Parathyroid adenoma (tissue), 2 donors: ENCODE measurements around the gene ZC2HC1C.

ENCODE experiments used
- H2AFZ ChIP-seq: fragments of 300-600 bp; sonication (generic); one replicate; pipeline ENCODE4 v1.7.0; 2017; ENCODE audit warnings: antibody characterized with exemption, mild to moderate bottlenecking
- H3K27ac ChIP-seq: fragments of 300-600 bp; sonication (generic); one replicate; pipeline ENCODE4 v1.7.0; 2017
- H3K27me3 ChIP-seq: fragments of 300-600 bp; sonication (generic); one replicate; pipeline ENCODE4 v1.7.0; 2017; ENCODE audit warnings: low read length; ENCODE audit not compliant: control insufficient read depth, insufficient read depth
- H3K36me3 ChIP-seq: fragments of 300-600 bp; sonication (generic); one replicate; pipeline ENCODE4 v1.7.0; 2017; ENCODE audit warnings: low read length; ENCODE audit not compliant: control insufficient read depth, insufficient read depth
- H3K4me1 ChIP-seq: fragments of 300-600 bp; sonication (generic); one replicate; pipeline ENCODE4 v1.7.0; 2017; ENCODE audit warnings: control low read depth
- H3K4me2 ChIP-seq: fragments of 300-600 bp; sonication (generic); one replicate; pipeline ENCODE4 v1.7.0; 2017; ENCODE audit warnings: low read length
- H3K4me3 ChIP-seq: fragments of 300-600 bp; sonication (generic); one replicate; pipeline ENCODE4 v1.7.0; 2017; ENCODE audit warnings: low read depth, low read length
- H3K79me2 ChIP-seq: fragments of 300-600 bp; sonication (generic); one replicate; pipeline ENCODE4 v1.7.0; 2017; ENCODE audit warnings: control low read depth
- H3K9ac ChIP-seq: fragments of 300-600 bp; sonication (generic); one replicate; pipeline ENCODE4 v1.7.0; 2017; ENCODE audit warnings: mild to moderate bottlenecking
- H3K9me3 ChIP-seq: fragments of 300-600 bp; sonication (generic); one replicate; pipeline ENCODE4 v1.7.0; 2017; ENCODE audit warnings: low read length; ENCODE audit not compliant: control insufficient read depth
- CTCF ChIP-seq: fragments of 300-600 bp; sonication (generic); IDR thresholded peaks from one replicate; pipeline ENCODE4 v1.7.0; 2017; ENCODE audit warnings: antibody characterized with exemption, mild to moderate bottlenecking
- donor health status: primary hyperparathyroidism.

Gene ZC2HC1C

GRCh38 chr14:75030147-75030546, 39.3 kb upstream of the ZC2HC1C start:
- no peaks in the 10 kb centered on the region for H3K27me3 ChIP-seq
- H3K9me3 ChIP-seq, result no peaks in the 10 kb centered on the region
- no peaks in the 10 kb centered on the region for H3K36me3 ChIP-seq
- TF ChIP-seq CTCF, result no peak
- H3K4me1 ChIP-seq, result peaks cover 3% of the 10 kb centered on the region
- H3K9ac ChIP-seq, result no peak overlapping the region
- H3K79me2 ChIP-seq, result peaks cover 2% of the 10 kb centered on the region
- H2AFZ ChIP-seq, result no peak overlapping the region
- no peak overlapping the region for H3K27ac ChIP-seq
- no peak overlapping the region for H3K4me3 ChIP-seq
- H3K4me2 ChIP-seq, result no peak overlapping the region

GRCh38 chr14:75032939-75033338, 36.5 kb upstream of the ZC2HC1C start:
- no peak overlapping the region for H2AFZ ChIP-seq
- no peaks in the 10 kb centered on the region for H3K27me3 ChIP-seq
- no peak overlapping the region for H3K4me2 ChIP-seq
- H3K36me3 ChIP-seq, result no peaks in the 10 kb centered on the region
- H3K27ac ChIP-seq, result no peak overlapping the region
- H3K4me3 ChIP-seq, result no peak overlapping the region
- TF ChIP-seq CTCF, result no peak
- H3K9me3 ChIP-seq, result no peaks in the 10 kb centered on the region
- peaks cover 3% of the 10 kb centered on the region for H3K4me1 ChIP-seq
- no peaks in the 10 kb centered on the region for H3K79me2 ChIP-seq
- no peak overlapping the region for H3K9ac ChIP-seq

GRCh38 chr14:75040507-75040906, 28.9 kb upstream of the ZC2HC1C start:
- no peak for TF ChIP-seq CTCF
- no peak overlapping the region for H3K4me2 ChIP-seq
- no peaks in the 10 kb centered on the region for H3K9me3 ChIP-seq
- no peaks in the 10 kb centered on the region for H3K79me2 ChIP-seq
- no peak overlapping the region for H3K27ac ChIP-seq
- H2AFZ ChIP-seq, result no peak overlapping the region
- H3K4me1 ChIP-seq, result no peaks in the 10 kb centered on the region
- H3K27me3 ChIP-seq, result no peaks in the 10 kb centered on the region
- H3K9ac ChIP-seq, result no peak overlapping the region
- no peak overlapping the region for H3K4me3 ChIP-seq
- H3K36me3 ChIP-seq, result no peaks in the 10 kb centered on the region

- Histone ChIP-seq H3K9me3 (no peaks in the 10 kb centered on the region), H3K4me2 (no peak overlapping the region), H3K27me3 (no peaks in the 10 kb centered on the region), H3K9ac (no peak overlapping the region), H3K27ac (no peak overlapping the region), H3K36me3 (no peaks in the 10 kb centered on the region), H3K79me2 (no peaks in the 10 kb centered on the region), H2AFZ (no peak overlapping the region), H3K4me3 (no peak overlapping the region), H3K4me1 (no peaks in the 10 kb centered on the region)
- TF ChIP-seq CTCF, result no peak
Measured at GRCh38 chr14:75040959-75041358, 28.5 kb upstream of the ZC2HC1C start.

GRCh38 chr14:75041613-75042012, 27.8 kb upstream of the ZC2HC1C start:
- no peak for TF ChIP-seq CTCF
- H3K36me3 ChIP-seq, result no peaks in the 10 kb centered on the region
- no peak overlapping the region for H3K27ac ChIP-seq

More at GRCh38 chr14:75041613-75042012, 27.8 kb upstream of the ZC2HC1C start:
- H3K4me1 ChIP-seq, result no peaks in the 10 kb centered on the region
- no peak overlapping the region for H3K4me2 ChIP-seq
- no peak overlapping the region for H2AFZ ChIP-seq
- H3K4me3 ChIP-seq, result no peak overlapping the region
- H3K9ac ChIP-seq, result no peak overlapping the region
- H3K27me3 ChIP-seq, result no peaks in the 10 kb centered on the region
- no peaks in the 10 kb centered on the region for H3K9me3 ChIP-seq
- no peaks in the 10 kb centered on the region for H3K79me2 ChIP-seq
